Measurements from ENCODE around the gene SLC35F6. TPM values are rescaled to one million over a fixed set of nuclear protein-coding genes. Genes with fewer than 3 reads are reported as not detected.

SLC35F6 gene, protein sequence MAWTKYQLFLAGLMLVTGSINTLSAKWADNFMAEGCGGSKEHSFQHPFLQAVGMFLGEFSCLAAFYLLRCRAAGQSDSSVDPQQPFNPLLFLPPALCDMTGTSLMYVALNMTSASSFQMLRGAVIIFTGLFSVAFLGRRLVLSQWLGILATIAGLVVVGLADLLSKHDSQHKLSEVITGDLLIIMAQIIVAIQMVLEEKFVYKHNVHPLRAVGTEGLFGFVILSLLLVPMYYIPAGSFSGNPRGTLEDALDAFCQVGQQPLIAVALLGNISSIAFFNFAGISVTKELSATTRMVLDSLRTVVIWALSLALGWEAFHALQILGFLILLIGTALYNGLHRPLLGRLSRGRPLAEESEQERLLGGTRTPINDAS
- total RNA-seq, result 10 to 100 TPM in 1 of 2 experiments, 1 to 10 TPM in 1; 8.3 to 10.3 TPM

DNA sequence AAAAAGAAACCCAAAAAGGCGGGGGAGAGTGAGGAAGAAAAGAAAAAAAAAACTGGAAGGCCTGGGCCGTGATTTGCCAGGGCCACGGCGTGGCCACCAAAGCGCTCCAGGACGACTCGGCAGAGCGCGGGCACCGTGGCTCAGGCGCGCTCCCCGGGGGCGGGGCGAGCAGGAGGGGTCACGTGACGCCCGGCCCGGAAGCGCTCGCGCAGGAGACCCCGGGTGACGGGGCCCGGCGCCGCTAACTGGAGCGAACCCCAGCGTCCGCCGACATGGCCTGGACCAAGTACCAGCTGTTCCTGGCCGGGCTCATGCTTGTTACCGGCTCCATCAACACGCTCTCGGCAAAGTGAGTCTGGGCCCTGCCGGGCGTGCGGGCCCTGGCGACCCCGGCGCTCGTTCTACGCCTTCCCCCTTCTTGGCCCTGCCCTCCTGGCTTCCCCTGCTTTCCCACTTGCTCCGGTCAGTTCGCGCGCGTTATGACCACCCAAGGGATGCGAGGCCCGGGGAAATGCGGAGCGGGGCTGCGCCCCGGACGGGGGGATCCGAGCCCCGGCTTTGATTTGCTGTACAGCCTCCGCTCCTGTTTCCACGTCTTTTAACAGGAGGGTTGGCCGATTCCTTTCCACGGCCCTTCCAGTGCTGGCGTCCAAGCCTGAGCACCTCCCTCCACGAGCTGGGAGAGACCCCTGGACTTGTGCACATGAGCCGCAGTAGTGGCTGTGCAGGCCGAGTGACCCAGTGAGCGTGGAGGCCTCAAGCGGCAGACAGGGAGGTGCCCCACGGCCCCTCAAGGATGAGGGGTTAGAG is at the start of gene SLC35F6:
Gene SLC35F6 (plus strand): TSS at position 207 of the 810 bp plus-strand sequence. CDS start 66 bp downstream, at position 273.
- CTCF ChIA-PET, result interaction anchor here (1.3 kb wide), 1 partner anchor 178 kb away, joined by 3 read pairs; no protein-coding TSS in a partner anchor
- POLR2A ChIA-PET, result no interaction called here

DNA sequence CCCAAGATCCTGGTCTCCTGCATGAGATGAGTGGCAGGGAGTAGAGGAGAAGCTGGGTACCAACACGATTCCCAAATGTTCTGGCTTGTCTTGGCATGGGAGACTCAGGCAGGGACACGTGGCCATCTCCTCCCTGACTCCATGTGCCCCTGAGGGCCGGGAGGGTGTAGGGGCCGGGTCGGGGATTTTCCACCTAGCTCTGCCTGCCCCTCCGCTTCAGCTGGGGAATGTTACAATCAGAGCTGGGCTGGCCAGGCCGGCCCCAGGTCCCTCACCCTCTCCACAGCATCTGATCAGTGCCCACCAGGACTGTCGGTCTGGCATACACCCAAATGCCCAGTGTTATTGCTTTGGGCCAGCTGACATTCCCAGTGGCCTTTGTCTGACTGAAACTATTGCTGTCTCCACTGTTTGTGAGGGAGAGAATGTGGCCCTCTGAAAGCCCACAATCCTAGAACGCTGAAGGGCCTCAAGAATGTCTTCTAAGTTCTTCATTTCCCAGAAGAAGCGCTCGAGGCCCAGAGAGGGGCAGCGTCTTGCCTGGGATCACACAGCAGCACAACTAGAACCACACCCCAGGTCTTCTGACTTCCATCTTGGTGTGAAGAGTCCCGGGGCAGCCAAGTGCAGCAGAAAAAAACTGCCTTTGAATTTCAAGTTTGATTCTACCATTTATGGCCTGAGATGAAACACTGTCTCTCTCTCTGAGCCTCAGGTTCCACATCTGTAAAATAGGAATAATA is 48.4 kb upstream of the SLC35F6 start:
- POLR2A ChIA-PET, result no interaction called here
- CTCF ChIA-PET, result interaction anchor here (1.6 kb wide), 1 partner anchor 110 kb away, joined by 3 read pairs; no protein-coding TSS in a partner anchor

DNA sequence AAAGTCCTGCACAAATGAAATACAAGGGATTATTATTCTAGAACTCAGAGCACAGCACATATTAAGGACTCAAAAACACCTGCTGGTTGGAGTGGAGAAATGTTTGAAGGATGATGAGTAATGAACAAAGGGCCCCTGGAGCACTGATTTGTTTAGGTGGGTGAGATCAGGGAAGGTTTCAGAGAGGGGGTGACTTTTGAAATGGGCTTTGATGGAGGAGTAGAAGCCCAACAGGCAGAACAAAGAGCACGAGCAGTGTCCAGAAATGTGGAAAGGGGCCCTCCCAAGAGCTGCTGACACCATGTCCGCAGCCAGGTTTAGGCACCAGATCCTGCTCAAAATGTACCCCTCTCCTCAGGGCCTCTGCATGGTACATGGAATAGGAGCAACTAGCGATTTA is 47.7 kb upstream of the SLC35F6 start:
- POLR2A ChIA-PET, result no interaction called here
- CTCF ChIA-PET, result no interaction called here

DNA sequence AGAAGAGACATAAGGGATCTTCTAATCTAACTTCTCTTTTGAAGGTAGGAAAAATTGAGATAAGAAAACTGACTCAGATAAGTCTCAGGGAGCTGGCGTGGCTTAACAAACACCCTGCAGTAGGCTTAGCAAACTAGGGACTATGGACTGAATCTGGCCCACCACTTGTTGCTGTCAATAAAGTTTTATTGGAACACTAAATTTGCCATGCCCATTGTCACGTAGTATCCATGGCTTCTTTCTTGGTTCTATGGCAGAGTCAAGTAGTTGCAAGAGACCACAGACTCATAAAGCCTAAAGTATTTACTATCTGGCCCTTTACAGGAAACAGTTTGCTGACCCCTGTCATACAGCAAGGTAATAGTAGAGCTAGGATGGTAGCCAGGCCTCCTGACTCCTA is 47.3 kb upstream of the SLC35F6 start:
- CTCF ChIA-PET, result no interaction called here
- POLR2A ChIA-PET, result no interaction called here

DNA sequence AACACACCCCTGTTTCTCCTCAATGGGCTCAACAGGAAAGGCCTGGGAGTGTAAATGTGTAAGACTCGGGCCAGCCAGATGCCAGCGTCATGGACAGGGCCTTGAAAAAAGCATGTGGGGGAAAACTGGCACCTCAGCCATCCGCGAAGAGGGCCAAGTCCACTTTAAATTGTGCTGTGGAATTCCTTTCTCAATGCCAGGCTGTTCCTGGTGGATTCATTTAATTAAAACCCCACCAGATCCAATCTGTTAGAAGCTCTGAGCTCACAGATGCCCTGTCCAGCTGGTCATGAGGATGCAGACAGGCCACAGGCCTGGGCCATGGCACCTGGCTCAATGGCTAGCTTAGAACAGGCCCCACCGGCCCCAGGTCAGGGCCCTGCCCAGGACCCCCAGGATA is 46.7 kb upstream of the SLC35F6 start:
- CTCF ChIA-PET, result no interaction called here
- POLR2A ChIA-PET, result no interaction called here

DNA sequence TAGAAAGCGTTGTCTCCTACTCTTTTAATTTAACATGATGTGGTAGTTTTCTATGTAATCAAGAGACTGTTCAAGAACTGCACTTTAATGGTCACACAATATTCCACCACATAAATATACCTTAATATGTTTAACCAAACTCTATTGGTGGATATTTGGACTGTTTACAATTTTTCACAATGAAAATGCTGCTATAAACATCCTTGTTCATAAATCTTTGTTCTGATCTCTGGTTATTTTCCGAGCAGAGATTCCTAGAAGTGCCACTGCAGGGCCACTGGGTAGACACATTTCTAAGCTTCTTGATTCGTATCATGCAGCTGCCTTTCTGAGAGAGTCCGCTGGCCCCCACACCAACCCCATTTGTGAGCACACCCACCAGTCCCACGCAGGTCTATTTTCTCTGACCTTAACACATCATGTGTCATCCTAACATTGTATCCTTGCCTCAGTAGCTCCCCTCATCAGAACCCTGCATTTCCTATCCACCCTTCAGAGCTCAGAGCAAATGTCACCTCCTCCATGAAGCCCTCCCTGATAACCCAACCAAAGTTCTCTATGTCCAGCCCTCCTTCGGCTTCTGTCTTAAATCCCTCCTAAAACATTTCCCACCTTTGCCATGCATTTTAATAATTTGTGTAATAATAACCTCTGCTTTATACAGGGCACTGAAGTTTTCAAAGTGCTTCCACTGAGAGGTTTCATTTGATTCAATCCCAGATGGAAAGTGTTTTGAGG is 45.0 kb upstream of the SLC35F6 start:
- CTCF ChIA-PET, result interaction anchor here (0.6 kb wide), 1 partner anchor 186 kb away, joined by 3 read pairs; no protein-coding TSS in a partner anchor
- POLR2A ChIA-PET, result no interaction called here

DNA sequence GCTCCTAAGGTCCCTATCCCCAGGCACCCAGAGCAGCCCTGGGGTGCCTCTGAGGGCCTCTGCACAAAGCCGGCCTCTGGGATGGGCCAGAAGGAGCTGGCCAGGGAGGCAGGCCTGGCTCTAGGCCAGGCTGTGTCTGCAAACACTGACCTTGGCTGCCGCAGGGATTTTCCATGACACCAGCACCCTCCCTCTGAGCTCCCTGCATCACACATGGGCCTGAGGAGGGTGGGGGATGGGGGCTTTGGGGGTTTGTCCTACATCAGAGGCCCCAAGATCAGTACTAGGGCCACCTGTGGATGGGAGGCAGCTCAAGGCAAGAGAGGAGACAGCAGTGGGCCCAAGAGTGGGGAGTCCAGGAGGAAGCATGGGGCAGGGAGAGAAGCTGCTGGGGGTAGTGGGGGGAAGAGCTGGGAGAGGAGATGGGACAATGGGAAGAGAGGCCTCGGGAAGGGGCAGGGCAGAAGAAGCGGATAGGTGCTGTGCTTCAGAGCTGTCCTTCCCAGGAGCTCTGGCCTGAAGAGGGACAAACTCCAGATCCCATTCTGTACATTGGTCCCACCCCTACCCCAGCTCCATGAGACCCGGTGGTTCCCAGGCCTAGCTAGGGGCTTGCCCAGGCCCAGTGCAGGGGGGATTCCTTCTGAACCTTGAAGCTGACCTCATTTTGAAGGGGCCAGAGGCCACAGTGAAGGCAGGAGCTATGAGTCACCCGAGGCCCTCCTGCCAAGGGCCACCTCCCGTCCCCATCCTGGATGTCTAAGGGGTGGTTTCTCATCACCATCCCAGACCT is 43.6 kb upstream of the SLC35F6 start:
- CTCF ChIA-PET, result no interaction called here
- POLR2A ChIA-PET, result no interaction called here

DNA sequence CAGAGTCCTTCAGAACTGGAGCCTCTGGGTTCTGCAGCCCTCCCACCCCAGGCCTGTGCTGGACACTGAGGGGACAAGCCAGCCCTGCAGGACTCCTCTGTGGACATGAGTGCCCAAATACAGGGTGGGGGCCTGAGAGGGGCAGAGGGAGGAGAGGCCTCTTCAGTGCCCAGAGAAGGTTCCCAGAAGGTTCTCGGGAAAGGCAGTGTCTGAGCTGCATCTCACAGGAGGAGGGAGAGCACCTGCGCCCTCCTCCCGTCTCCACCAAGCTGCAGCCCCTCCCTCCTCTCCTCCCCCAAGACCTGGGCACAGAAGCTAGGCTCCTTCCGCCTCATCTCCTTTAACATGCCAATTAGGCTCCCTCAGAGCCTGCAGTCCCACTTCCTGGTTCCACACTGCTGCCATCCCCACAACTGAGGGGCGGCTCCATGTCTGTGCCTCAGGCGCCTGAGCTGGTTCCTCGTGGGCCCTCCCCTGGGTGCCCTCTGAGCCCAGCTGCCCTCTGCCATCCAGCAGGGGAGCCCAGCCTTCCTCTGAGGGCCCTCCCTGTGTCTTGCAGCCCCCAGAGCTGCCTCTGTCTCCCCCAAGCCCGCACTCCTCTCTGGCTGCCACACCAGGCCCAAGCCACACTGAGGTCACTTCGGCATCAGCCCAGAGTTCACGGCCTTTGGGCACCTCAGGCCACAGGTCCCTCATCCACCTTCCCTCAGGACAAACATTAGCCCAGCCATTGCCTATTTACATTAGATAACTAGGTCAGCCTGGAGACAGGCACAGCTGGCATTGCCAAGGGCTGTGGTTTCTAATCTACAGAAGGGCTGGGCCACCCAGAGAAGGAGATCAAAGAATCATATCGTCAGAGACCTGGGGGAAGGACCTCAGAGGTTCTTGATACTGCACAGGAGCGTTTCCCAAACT is 42.7 kb upstream of the SLC35F6 start:
- CTCF ChIA-PET, result no interaction called here
- POLR2A ChIA-PET, result no interaction called here

DNA sequence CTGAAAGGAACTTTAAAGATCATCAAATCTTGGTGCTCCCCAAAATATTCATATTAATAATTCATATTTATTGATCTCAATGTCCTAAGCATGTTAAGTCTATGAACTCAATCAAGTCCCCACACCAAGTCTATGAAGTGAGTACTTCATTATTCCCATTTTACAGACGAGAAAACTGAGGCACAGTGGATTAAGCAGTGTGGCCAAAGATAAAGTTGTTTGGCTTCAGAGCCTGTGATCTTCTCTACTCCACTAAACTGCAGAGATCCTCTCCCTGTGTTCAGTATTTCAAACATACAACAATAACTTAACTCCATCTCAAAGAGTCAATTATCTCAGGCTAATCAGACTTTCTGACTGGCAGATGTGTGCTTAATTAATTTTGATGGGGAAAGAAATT is 41.8 kb upstream of the SLC35F6 start:
- ChIA-PET CTCF (no interaction called here), POLR2A (no interaction called here)

DNA sequence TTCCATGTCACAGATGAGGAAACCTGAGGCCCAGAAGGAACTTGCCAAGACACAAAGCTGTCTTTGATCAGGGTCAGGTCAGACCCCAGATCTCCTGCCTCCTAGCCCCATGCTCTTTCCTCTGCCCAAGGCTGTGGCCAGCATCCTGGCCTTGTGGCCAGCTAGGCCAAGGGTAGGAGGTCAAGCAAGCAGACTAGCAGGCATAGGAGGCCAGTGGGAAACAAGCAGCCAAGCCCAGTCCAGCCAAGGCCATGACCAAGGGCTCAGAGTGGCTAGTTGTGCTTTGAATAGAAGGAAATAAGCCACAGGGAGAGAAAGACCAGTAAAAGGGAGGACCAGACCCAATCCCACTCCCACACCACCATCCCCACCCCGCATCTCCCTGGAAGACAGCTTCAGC is 41.2 kb upstream of the SLC35F6 start:
- ChIA-PET CTCF (no interaction called here), POLR2A (no interaction called here)

DNA sequence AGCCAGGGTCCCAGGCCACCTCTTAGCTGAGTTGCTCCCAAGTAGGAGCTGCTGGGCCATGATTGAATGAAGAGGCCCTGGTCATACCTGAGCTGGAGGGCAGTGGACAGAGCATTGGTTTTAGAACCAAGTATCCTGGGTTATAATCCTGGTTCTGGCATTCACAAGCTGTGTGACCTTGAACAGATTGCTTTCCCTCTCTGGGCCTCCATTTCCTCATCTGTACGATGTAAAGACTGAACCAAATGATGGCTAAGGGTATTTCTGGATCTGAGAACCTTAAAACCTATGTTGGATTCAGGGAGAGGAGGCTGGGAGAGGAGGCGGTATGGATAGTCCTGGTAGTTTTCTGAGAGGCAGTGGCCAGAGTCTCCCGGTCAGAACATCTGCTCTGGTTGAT is 40.6 kb upstream of the SLC35F6 start:
- CTCF ChIA-PET, result no interaction called here
- POLR2A ChIA-PET, result no interaction called here

DNA sequence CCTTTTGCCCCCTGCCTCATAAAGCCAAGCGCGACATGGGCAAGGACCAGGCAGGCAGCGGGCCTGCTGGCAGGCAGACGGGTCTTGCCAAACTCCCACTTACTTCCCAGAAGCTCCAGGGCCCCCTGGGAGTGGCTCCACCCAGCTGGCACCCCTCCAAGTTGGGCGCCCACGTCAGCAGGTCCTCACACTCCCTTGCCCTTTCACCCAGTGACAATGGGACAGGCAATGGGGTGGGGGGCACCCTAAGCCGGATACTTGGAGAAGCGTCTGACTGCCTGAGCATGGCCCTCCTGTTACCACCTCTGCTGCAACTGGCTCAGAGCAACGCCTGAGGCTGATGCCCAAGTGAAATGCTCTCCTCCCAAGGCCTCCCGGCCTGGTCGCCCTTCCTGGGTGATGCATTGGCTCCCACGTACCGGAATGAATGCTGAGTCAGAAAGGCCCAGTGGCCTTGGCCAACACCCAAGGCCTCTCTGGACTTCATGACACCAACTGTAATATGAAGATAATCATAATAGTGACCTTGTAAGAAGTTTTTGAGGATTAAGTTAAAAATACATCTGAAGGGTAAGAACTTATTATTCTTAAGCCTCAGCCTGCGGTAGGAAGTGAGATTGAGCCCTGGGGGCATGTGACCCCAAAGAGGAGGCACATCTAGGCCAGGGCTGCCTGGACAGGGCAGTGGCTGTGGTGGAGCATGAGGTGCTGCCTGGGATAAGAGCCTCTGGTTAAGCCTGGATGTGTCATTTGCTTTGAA is 39.9 kb upstream of the SLC35F6 start:
- POLR2A ChIA-PET, result no interaction called here

DNA sequence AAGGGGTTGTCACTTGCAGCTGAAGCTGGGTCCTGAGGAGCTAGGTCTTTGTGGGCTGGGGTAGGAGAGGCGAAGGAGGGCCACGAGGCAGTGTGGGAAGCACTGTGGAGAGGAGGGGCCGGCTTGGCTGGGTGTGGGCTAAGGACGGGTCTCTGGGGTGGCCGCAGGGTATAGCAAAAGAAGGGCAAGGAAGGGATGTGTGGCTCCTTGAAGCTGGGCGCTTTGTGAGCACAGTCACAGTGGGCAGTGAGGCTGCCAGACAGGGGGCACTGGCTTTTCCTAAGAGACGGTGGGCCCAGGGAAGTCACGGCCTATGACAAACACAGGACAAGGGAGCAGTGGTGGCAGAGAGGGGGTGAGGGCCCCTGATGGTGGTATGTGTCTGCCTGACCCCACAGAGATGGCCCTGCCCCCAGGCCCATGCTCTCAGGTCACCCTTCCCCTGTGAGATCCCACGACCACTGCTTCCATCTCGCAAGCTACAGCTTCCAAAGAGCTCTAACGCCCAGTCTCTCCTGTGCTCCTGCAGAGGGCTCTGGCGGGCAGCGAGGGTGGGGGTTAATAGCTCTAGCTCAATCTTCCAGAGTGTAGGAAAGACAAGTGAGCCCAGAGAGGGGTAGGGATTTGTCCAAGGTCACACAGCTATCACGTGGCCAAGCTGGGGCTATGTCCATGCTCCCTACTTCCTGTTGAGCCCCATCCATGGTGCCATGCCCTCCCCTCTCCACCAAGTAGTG is 39.1 kb upstream of the SLC35F6 start:
- ChIA-PET POLR2A (no interaction called here), CTCF (interaction anchor here (1.3 kb wide), 1 partner anchor 20 kb away, joined by 3 read pairs; no protein-coding TSS in a partner anchor)

More for the DNA sequence above, 39.9 kb upstream of the SLC35F6 start:
- CTCF ChIA-PET, result no interaction called here

DNA sequence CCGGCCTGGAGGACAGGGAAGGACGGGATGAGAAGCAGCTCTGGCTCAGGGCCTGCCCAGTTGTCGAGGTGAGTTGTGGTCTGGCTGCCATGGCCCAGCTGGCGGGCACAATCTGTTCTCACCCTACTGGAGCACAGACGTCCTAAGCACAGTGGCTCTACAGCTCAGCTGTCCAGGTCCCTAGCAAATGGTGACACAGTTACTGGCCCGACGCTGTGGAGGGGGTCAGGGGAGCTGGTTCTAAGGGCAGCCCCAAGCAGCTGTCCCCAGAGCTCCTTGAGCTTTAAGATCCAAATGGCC is 38.6 kb upstream of the SLC35F6 start:
- CTCF ChIA-PET, result interaction anchor here (1.3 kb wide), 1 partner anchor 19 kb away, joined by 3 read pairs; no protein-coding TSS in a partner anchor
- POLR2A ChIA-PET, result no interaction called here

DNA sequence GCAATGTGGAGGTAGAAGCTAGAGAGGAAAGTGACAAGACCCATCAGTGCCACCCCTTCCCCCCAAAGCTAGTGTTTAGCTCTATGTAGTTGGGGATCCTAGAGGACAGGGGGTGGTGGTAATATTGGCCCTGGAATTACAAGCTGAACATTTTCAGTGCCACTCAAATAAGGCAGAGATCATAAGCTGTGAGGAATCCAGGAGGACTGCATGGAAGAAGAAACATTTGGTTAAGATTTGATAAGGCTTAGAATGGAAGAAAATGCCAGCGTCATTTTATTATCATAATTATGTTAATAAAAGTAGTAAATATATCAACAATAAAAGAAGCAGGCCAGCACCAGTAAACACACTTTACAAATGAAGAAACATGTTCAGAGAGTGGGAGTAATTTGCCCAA is 37.9 kb upstream of the SLC35F6 start:
- POLR2A ChIA-PET, result no interaction called here
- CTCF ChIA-PET, result no interaction called here

DNA sequence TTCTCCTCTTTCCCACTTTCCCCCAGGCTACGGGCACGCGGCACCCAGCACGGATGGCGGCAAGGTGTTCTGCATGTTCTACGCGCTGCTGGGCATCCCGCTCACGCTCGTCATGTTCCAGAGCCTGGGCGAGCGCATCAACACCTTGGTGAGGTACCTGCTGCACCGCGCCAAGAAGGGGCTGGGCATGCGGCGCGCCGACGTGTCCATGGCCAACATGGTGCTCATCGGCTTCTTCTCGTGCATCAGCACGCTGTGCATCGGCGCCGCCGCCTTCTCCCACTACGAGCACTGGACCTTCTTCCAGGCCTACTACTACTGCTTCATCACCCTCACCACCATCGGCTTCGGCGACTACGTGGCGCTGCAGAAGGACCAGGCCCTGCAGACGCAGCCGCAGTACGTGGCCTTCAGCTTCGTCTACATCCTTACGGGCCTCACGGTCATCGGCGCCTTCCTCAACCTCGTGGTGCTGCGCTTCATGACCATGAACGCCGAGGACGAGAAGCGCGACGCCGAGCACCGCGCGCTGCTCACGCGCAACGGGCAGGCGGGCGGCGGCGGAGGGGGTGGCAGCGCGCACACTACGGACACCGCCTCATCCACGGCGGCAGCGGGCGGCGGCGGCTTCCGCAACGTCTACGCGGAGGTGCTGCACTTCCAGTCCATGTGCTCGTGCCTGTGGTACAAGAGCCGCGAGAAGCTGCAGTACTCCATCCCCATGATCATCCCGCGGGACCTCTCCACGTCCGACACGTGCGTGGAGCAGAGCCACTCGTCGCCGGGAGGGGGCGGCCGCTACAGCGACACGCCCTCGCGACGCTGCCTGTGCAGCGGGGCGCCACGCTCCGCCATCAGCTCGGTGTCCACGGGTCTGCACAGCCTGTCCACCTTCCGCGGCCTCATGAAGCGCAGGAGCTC is 36.2 kb upstream of the SLC35F6 start:
- ChIA-PET POLR2A (no interaction called here), CTCF (no interaction called here)
